GM12864 (cell line): ENCODE results near the gene RBMY1F.
"Not testable (repeated sequence)": the region's sequence is repeated elsewhere in the genome, so short reads cannot be mapped to it uniquely, and the experiment has no call there.

Source experiments
- DNase-seq: peaks from one replicate; pipeline ENCODE4 v3.0.0-alpha.2; 2011; ENCODE audit warnings: low read depth
- H3K4me3 ChIP-seq: 2 replicates; pipeline ENCODE4 v1.5.1; 2011; ENCODE audit warnings: mild to moderate bottlenecking, low read depth, low read length, control low read depth

Gene RBMY1F

GRCh38 chrY:22182823-22183222, at the start of gene RBMY1F:
RBMY1F (minus strand) TSS chrY:22182923; CDS start chrY:22180969, 1,954 bp downstream.
- DNase-seq, H3K4me3 ChIP-seq: not testable (repeated sequence)

- H3K4me3 ChIP-seq, DNase-seq: not testable (repeated sequence)
Observed at GRCh38 chrY:22151144-22151543, 31.6 kb downstream of the RBMY1F start.

- not testable (repeated sequence) for DNase-seq
Observed at GRCh38 chrY:22141011-22141695, 41.6 kb downstream of the RBMY1F start.

GRCh38 chrY:22134719-22135118, 48.0 kb downstream of the RBMY1F start:
- not testable (repeated sequence) for H3K4me3 ChIP-seq, DNase-seq

More at GRCh38 chrY:22141011-22141695, 41.6 kb downstream of the RBMY1F start:
- not testable (repeated sequence) for H3K4me3 ChIP-seq

GRCh38 chrY:22130494-22130893, 52.2 kb downstream of the RBMY1F start:
- not testable (repeated sequence) for DNase-seq

More at GRCh38 chrY:22130494-22130893, 52.2 kb downstream of the RBMY1F start:
- not testable (repeated sequence) for H3K4me3 ChIP-seq
